ENCODE results near the gene LBHD2. TPM values are rescaled to one million over a fixed set of nuclear protein-coding genes. Genes with fewer than 3 reads are reported as not detected.

The LBHD2 gene
- total and polyA plus RNA-seq, 2 of the 13 experiments (the other 11 are each of a cell fraction or from before 2014, with no cell fraction given), result 0.67 to 1.00 TPM

DNA sequence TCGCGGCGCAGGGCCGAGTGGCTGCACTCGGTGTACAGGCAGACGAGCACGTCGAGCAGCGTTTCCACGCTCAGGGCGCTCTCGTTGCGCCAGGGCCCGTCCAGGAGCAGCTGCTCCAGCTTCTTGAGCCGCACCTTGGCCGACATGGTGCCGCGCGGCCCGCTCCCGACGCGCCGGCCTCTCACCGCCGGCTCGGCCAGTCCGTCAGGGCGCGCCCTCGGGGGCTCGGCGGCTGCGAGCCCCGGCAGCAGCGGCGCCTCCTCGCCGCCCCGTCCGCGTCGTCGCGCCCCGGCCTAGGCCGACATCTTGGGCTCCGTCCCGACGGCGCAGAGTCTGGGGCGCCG lies 27.0 kb upstream of the LBHD2 start:
- peaks cover 5% of the 10 kb centered on the region; the same call in 1 of the 2 replicates for H4K20me1 ChIP-seq (ENCODE audit: insufficient read depth, low read length)
- no peak for FAIRE-seq
- H3K4me3 ChIP-seq (replicated peaks in 1 of 3; ENCODE audit: insufficient read depth in 1 of 3, low read depth in 2 of 3, low read length in 3 of 3), result peak overlapping the region; percentile 67 to 98 (median 91); a peak in 5 of 6 replicates
- POLR2A ChIA-PET, result interaction anchor here (1.3 kb wide), 1 partner anchor 43 kb away, joined by 4 read pairs; no protein-coding TSS in a partner anchor
- no peak for DNase-seq (ENCODE audit: low spot score)
- H3K4me1 ChIP-seq (ENCODE audit: insufficient read depth, low read length), result peaks cover 37% of the 10 kb centered on the region
- in situ Hi-C loops (cut with HindIII; ENCODE audit: extremely low pct_ligation_motif_present, low pct_unique_long_range_greater_than_20kb) (no loop called here), intact Hi-C loops (cut with micrococcal nuclease; ENCODE audit: unreplicated experiment) (no loop called here)
- H3K79me2 ChIP-seq (ENCODE audit: insufficient read depth, low read length), result peaks cover 30% of the 10 kb centered on the region
- CTCF ChIA-PET (ENCODE audit: low intra/inter-chr PET ratio, low total read pairs), result no interaction called here
- peak overlapping the region; percentile 63 for H3K27ac ChIP-seq (ENCODE audit: extremely low read length, insufficient read depth, low read length)
- WGBS (ENCODE audit: low lambda C conversion rate), result no CpG with 5 or more reads among the region's 53 CpGs
- no peak overlapping the region for H2AFZ ChIP-seq (ENCODE audit: low read length)
- peak; percentile 7 for ATAC-seq
- no TSS peak for BruUV-seq (replicated peaks)
- no peaks in the 10 kb centered on the region for H3K9me3 ChIP-seq (ENCODE audit: low read length)
- no peaks in the 10 kb centered on the region; a peak in 2 of 5 replicates for H3K36me3 ChIP-seq (replicated peaks in 1 of 2; ENCODE audit: control insufficient read depth in 1 of 2, insufficient read depth in 2 of 2, low read length in 2 of 2)
- peak overlapping the region; percentile 66 for H3K4me2 ChIP-seq (ENCODE audit: low read depth, low read length)
- H3K27me3 ChIP-seq (ENCODE audit: control insufficient read depth in 1 of 2, insufficient read depth in 2 of 2, low read length in 2 of 2), result no peaks in the 10 kb centered on the region
- H3K9ac ChIP-seq (ENCODE audit: insufficient read depth, low read depth, low read length), result peak overlapping the region; percentile 73
- TF ChIP-seq AKAP8 (CRISPR knock-in tag; IDR thresholded peaks at IDR 0.05) (0 out of 2 replicates have a peak, but pooled peaks have one; percentile 20), SPEN (CRISPR knock-in tag; IDR thresholded peaks at IDR 0.05; ENCODE audit: low read depth) (peak; percentile 47), GTF3A (CRISPR knock-in tag; conservative IDR thresholded peaks at IDR 0.05) (no peak), ZFX (CRISPR knock-in tag; IDR thresholded peaks at IDR 0.05; ENCODE audit: low read depth) (peak; percentile 62), NRL (CRISPR knock-in tag; IDR thresholded peaks at IDR 0.05; ENCODE audit: borderline replicate concordance) (peak; percentile 60; the same call in 1 of the 2 replicates), KDM2A (CRISPR knock-in tag; IDR thresholded peaks at IDR 0.05; ENCODE audit: borderline replicate concordance, low read depth) (peak; percentile 33; the same call in 1 of the 2 replicates), ZNF180 (CRISPR knock-in tag; IDR thresholded peaks at IDR 0.05; ENCODE audit: borderline replicate concordance, low read depth) (no peak), TAF1 (CRISPR knock-in tag; IDR thresholded peaks at IDR 0.05) (peak; percentile 33; the same call in 1 of the 2 replicates), DMAP1 (CRISPR knock-in tag; IDR thresholded peaks at IDR 0.05) (no peak), HOXD1 (CRISPR knock-in tag; IDR thresholded peaks at IDR 0.05) (0 out of 2 replicates have a peak, but pooled peaks have one; percentile 22), KLF15 (CRISPR knock-in tag; IDR thresholded peaks at IDR 0.05; ENCODE audit: borderline replicate concordance) (no peak), MED1 (CRISPR knock-in tag; IDR thresholded peaks at IDR 0.05) (no peak)
- TF ChIP-seq, protein P1, sequence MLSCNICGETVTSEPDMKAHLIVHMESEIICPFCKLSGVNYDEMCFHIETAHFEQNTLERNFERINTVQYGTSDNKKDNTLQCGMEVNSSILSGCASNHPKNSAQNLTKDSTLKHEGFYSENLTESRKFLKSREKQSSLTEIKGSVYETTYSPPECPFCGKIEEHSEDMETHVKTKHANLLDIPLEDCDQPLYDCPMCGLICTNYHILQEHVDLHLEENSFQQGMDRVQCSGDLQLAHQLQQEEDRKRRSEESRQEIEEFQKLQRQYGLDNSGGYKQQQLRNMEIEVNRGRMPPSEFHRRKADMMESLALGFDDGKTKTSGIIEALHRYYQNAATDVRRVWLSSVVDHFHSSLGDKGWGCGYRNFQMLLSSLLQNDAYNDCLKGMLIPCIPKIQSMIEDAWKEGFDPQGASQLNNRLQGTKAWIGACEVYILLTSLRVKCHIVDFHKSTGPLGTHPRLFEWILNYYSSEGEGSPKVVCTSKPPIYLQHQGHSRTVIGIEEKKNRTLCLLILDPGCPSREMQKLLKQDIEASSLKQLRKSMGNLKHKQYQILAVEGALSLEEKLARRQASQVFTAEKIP (CRISPR knock-in tag; IDR thresholded peaks at IDR 0.05; ENCODE audit: borderline replicate concordance), result no peak
- TF ChIP-seq, protein P2, sequence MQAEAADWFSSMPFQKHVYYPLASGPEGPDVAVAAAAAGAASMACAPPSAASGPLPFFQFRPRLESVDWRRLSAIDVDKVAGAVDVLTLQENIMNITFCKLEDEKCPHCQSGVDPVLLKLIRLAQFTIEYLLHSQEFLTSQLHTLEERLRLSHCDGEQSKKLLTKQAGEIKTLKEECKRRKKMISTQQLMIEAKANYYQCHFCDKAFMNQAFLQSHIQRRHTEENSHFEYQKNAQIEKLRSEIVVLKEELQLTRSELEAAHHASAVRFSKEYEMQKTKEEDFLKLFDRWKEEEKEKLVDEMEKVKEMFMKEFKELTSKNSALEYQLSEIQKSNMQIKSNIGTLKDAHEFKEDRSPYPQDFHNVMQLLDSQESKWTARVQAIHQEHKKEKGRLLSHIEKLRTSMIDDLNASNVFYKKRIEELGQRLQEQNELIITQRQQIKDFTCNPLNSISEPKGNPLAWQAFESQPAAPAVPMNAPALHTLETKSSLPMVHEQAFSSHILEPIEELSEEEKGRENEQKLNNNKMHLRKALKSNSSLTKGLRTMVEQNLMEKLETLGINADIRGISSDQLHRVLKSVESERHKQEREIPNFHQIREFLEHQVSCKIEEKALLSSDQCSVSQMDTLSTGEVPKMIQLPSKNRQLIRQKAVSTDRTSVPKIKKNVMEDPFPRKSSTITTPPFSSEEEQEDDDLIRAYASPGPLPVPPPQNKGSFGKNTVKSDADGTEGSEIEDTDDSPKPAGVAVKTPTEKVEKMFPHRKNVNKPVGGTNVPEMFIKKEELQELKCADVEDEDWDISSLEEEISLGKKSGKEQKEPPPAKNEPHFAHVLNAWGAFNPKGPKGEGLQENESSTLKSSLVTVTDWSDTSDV (CRISPR knock-in tag; IDR thresholded peaks at IDR 0.05), result no peak
- TF ChIP-seq, protein P3, sequence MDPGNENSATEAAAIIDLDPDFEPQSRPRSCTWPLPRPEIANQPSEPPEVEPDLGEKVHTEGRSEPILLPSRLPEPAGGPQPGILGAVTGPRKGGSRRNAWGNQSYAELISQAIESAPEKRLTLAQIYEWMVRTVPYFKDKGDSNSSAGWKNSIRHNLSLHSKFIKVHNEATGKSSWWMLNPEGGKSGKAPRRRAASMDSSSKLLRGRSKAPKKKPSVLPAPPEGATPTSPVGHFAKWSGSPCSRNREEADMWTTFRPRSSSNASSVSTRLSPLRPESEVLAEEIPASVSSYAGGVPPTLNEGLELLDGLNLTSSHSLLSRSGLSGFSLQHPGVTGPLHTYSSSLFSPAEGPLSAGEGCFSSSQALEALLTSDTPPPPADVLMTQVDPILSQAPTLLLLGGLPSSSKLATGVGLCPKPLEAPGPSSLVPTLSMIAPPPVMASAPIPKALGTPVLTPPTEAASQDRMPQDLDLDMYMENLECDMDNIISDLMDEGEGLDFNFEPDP (CRISPR knock-in tag; conservative IDR thresholded peaks at IDR 0.05), result 0 out of 2 replicates have a peak, but pooled peaks have one; percentile 32
- TF ChIP-seq, protein P4, sequence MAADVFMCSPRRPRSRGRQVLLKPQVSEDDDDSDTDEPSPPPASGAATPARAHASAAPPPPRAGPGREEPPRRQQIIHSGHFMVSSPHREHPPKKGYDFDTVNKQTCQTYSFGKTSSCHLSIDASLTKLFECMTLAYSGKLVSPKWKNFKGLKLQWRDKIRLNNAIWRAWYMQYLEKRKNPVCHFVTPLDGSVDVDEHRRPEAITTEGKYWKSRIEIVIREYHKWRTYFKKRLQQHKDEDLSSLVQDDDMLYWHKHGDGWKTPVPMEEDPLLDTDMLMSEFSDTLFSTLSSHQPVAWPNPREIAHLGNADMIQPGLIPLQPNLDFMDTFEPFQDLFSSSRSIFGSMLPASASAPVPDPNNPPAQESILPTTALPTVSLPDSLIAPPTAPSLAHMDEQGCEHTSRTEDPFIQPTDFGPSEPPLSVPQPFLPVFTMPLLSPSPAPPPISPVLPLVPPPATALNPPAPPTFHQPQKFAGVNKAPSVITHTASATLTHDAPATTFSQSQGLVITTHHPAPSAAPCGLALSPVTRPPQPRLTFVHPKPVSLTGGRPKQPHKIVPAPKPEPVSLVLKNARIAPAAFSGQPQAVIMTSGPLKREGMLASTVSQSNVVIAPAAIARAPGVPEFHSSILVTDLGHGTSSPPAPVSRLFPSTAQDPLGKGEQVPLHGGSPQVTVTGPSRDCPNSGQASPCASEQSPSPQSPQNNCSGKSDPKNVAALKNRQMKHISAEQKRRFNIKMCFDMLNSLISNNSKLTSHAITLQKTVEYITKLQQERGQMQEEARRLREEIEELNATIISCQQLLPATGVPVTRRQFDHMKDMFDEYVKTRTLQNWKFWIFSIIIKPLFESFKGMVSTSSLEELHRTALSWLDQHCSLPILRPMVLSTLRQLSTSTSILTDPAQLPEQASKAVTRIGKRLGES (CRISPR knock-in tag; IDR thresholded peaks at IDR 0.05; ENCODE audit: borderline replicate concordance), result no peak
